Measurements from ENCODE around the gene USH2A. TPM values are rescaled to one million over a fixed set of nuclear protein-coding genes. Genes with fewer than 3 reads are reported as not detected.

Gene USH2A
- polyA plus RNA-seq, 1 of the 3 experiments (the other 2 are of a cell fraction): under 0.01 TPM

DNA sequence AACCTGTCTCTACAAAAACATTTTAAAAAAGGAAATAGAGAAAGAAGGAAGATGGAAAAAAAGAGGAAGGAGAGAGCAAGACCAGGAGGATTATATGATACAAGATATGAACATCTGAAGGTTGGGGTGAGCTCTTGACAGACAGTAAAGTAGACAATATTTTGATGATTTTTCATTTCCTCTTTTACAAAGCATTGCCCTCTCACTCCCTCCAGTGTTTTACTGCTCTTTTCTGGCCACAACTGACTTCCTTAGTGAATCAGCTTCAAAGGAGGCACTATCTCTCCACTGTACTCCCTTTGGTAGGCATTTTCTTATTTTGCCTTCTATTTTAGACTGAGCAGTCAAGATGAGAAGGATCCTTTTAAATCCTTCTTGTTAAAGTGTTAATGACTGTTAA, 559.5 kb downstream of the USH2A start:
- Histone ChIP-seq H3K27me3 (ENCODE audit: insufficient read depth) (no peaks in the 10 kb centered on the region), H3K9ac (no peak overlapping the region), H4K20me1 (ENCODE audit: insufficient read depth) (no peaks in the 10 kb centered on the region), H3K9me2 (no peaks in the 10 kb centered on the region), H3K27ac (ENCODE audit: low read depth in 2 of 2, low read length in 1 of 2) (no peak overlapping the region), H3F3A (replicated peaks; ENCODE audit: insufficient read depth) (no peaks in the 10 kb centered on the region), H3K79me2 (ENCODE audit: insufficient read depth) (no peaks in the 10 kb centered on the region), H3K4me2 (no peak overlapping the region), H3K9me3 (no peaks in the 10 kb centered on the region), H2AFZ (ENCODE audit: low read depth) (no peak overlapping the region; the same call in 1 of the 2 replicates), H3K4me3 (ENCODE audit: low read depth in 2 of 2, low read length in 1 of 2) (no peak overlapping the region), H3K36me3 (replicated peaks in 1 of 2; ENCODE audit: control insufficient read depth in 1 of 2, insufficient read depth in 2 of 2, low read length in 1 of 2) (no peaks in the 10 kb centered on the region), H3K4me1 (ENCODE audit: control insufficient read depth in 1 of 2, insufficient read depth in 2 of 2, low read depth in 1 of 2, low read length in 1 of 2) (no peaks in the 10 kb centered on the region)
- no peak for TF ChIP-seq RFX5 (IDR thresholded peaks at IDR 0.05; ENCODE audit: low read length)
- TF ChIP-seq MEF2A (IDR thresholded peaks at IDR 0.05; ENCODE audit: borderline replicate concordance, low read depth): no peak
- TF ChIP-seq, protein P1, sequence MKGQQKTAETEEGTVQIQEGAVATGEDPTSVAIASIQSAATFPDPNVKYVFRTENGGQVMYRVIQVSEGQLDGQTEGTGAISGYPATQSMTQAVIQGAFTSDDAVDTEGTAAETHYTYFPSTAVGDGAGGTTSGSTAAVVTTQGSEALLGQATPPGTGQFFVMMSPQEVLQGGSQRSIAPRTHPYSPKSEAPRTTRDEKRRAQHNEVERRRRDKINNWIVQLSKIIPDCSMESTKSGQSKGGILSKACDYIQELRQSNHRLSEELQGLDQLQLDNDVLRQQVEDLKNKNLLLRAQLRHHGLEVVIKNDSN (IDR thresholded peaks at IDR 0.05; ENCODE audit: borderline replicate concordance, low read depth): no peak
- no peak for TF ChIP-seq RCOR1 (IDR thresholded peaks at IDR 0.05; ENCODE audit: low read length)
- no peak for TF ChIP-seq JUND (IDR thresholded peaks at IDR 0.05)
- no peak for TF ChIP-seq TCF12 (IDR thresholded peaks at IDR 0.05)
- TF ChIP-seq, protein P2, sequence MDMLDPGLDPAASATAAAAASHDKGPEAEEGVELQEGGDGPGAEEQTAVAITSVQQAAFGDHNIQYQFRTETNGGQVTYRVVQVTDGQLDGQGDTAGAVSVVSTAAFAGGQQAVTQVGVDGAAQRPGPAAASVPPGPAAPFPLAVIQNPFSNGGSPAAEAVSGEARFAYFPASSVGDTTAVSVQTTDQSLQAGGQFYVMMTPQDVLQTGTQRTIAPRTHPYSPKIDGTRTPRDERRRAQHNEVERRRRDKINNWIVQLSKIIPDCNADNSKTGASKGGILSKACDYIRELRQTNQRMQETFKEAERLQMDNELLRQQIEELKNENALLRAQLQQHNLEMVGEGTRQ (IDR thresholded peaks at IDR 0.05; ENCODE audit: borderline replicate concordance, low read depth, low read length): no peak
- no peak for TF ChIP-seq FOXJ3 (CRISPR knock-in tag; IDR thresholded peaks at IDR 0.05)
- TF ChIP-seq CHD2 (IDR thresholded peaks at IDR 0.05; ENCODE audit: low read length, partially characterized antibody): no peak
- TF ChIP-seq FOSL2 (IDR thresholded peaks at IDR 0.05; ENCODE audit: borderline replicate concordance, low read depth): no peak
- ChIA-PET POLR2A (no interaction called here), CTCF (interaction anchor here (1.4 kb wide), 1 partner anchor 9 kb away, joined by 3 read pairs; no protein-coding TSS in a partner anchor)
- DNase-seq: no peak

DNA sequence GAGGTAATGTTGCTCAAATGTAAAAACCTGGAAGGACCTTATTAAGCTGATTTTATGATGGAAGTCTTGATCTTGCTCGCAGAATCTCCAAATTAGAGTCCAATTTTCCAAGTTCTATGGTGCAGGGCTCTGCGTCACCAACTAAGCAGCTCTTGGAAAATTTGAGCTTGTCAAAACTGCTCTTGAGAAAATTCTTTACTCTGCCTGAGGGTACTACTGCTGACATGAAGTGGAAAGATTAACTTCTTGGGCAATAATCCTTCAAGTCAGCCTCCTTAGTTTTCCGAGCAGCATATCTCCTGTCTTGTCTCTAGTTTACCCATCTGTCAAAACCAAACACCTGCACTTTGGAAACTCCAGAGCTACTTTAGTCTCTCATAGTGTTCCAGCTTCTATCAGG, 562.4 kb downstream of the USH2A start:
- no peaks in the 10 kb centered on the region for H4K20me1 ChIP-seq (ENCODE audit: insufficient read depth)
- no peaks in the 10 kb centered on the region for H3K36me3 ChIP-seq (replicated peaks in 1 of 2; ENCODE audit: control insufficient read depth in 1 of 2, insufficient read depth in 2 of 2, low read length in 1 of 2)
- no peak overlapping the region for H3K4me2 ChIP-seq
- H2AFZ ChIP-seq (ENCODE audit: low read depth): no peak overlapping the region
- no peaks in the 10 kb centered on the region for H3K79me2 ChIP-seq (ENCODE audit: insufficient read depth)
- H3K4me3 ChIP-seq (ENCODE audit: low read depth in 2 of 2, low read length in 1 of 2): no peak overlapping the region
- H3K27me3 ChIP-seq (ENCODE audit: insufficient read depth): no peaks in the 10 kb centered on the region
- no peaks in the 10 kb centered on the region for H3K4me1 ChIP-seq (ENCODE audit: control insufficient read depth in 1 of 2, insufficient read depth in 2 of 2, low read depth in 1 of 2, low read length in 1 of 2)
- ChIA-PET CTCF (interaction anchor here (1.6 kb wide), 1 partner anchor 17 kb away, joined by 3 read pairs; no protein-coding TSS in a partner anchor), POLR2A (no interaction called here)
- H3K9me3 ChIP-seq: no peaks in the 10 kb centered on the region
- no peak overlapping the region for H3K27ac ChIP-seq (ENCODE audit: low read depth in 2 of 2, low read length in 1 of 2)
- no peak for DNase-seq
- TF ChIP-seq JUND (IDR thresholded peaks at IDR 0.05) (no peak), TCF12 (IDR thresholded peaks at IDR 0.05) (no peak), YY1 (IDR thresholded peaks at IDR 0.05; ENCODE audit: low read depth) (no peak), POLR2AphosphoS5 (IDR thresholded peaks at IDR 0.05; ENCODE audit: low read depth, low read length) (no peak), TEAD4 (IDR thresholded peaks at IDR 0.05; ENCODE audit: borderline replicate concordance, insufficient read depth) (no peak), MXI1 (IDR thresholded peaks at IDR 0.05; ENCODE audit: low read depth, low read length) (no peak), CHD2 (IDR thresholded peaks at IDR 0.05; ENCODE audit: low read length, partially characterized antibody) (no peak), NFIC (IDR thresholded peaks at IDR 0.05; ENCODE audit: borderline replicate concordance) (no peak), RAD21 (IDR thresholded peaks at IDR 0.05; ENCODE audit: low read length) (no peak), FOSL2 (IDR thresholded peaks at IDR 0.05; ENCODE audit: borderline replicate concordance, low read depth) (no peak), NRF1 (IDR thresholded peaks at IDR 0.05; ENCODE audit: low read depth, low read length) (no peak), EZH2phosphoT487 (IDR thresholded peaks at IDR 0.05; ENCODE audit: borderline replicate concordance, low read depth) (no peak), RCOR1 (IDR thresholded peaks at IDR 0.05; ENCODE audit: low read length) (no peak)
- TF ChIP-seq, protein P3, sequence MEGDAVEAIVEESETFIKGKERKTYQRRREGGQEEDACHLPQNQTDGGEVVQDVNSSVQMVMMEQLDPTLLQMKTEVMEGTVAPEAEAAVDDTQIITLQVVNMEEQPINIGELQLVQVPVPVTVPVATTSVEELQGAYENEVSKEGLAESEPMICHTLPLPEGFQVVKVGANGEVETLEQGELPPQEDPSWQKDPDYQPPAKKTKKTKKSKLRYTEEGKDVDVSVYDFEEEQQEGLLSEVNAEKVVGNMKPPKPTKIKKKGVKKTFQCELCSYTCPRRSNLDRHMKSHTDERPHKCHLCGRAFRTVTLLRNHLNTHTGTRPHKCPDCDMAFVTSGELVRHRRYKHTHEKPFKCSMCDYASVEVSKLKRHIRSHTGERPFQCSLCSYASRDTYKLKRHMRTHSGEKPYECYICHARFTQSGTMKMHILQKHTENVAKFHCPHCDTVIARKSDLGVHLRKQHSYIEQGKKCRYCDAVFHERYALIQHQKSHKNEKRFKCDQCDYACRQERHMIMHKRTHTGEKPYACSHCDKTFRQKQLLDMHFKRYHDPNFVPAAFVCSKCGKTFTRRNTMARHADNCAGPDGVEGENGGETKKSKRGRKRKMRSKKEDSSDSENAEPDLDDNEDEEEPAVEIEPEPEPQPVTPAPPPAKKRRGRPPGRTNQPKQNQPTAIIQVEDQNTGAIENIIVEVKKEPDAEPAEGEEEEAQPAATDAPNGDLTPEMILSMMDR (IDR thresholded peaks at IDR 0.05): no peak
- TF ChIP-seq, protein P4, sequence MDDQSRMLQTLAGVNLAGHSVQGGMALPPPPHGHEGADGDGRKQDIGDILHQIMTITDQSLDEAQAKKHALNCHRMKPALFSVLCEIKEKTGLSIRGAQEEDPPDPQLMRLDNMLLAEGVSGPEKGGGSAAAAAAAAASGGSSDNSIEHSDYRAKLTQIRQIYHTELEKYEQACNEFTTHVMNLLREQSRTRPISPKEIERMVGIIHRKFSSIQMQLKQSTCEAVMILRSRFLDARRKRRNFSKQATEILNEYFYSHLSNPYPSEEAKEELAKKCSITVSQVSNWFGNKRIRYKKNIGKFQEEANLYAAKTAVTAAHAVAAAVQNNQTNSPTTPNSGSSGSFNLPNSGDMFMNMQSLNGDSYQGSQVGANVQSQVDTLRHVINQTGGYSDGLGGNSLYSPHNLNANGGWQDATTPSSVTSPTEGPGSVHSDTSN (IDR thresholded peaks at IDR 0.05): no peak
- TF ChIP-seq, protein P5, sequence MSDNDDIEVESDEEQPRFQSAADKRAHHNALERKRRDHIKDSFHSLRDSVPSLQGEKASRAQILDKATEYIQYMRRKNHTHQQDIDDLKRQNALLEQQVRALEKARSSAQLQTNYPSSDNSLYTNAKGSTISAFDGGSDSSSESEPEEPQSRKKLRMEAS (IDR thresholded peaks at IDR 0.05; ENCODE audit: low read depth): no peak
- H3K9ac ChIP-seq: no peak overlapping the region
- no peaks in the 10 kb centered on the region for H3F3A ChIP-seq (replicated peaks; ENCODE audit: insufficient read depth)
- no peaks in the 10 kb centered on the region for H3K9me2 ChIP-seq
- WGBS (ENCODE audit: low lambda C conversion rate): 61% methylated on average over 3 of the region's 3 CpGs
